SK-MEL-5 (cell line): ENCODE measurements around the gene OR2T29. TPM values are rescaled to one million over a fixed set of nuclear protein-coding genes. Genes with fewer than 3 reads are reported as not detected.
"Not testable (repeated sequence)": the region's sequence is repeated elsewhere in the genome, so short reads cannot be mapped to it uniquely, and the experiment has no call there.

Experiments
- DNase-seq: peaks from one replicate; pipeline ENCODE4 v3.0.0-alpha.2; 2016; ENCODE audit warnings: low read depth, low spot score
- in situ Hi-C: cut with HindIII; loops from 2 replicates; pipeline ENCODE4 v1.10.0; 2016; ENCODE audit warnings: low sequenced_read_pairs, high pct_unique_total_duplicates, low pct_unique_long_range_greater_than_20kb
- polyA plus RNA-seq, 2 experiments: library from polyadenylated mRNA; depleted of rRNA; stranded (reverse); fragments of >200 nt; gene quantifications; 2 replicates each; pipeline ENCODE4 v1.2.3, GENCODE V29; 2015
- total RNA-seq: library from RNA; depleted of rRNA; stranded (reverse); fragments of >200 nt; shearing (Covaris generic); gene quantifications from 2 replicates; pipeline ENCODE4 v1.2.3, GENCODE V29; 2014; rRNA removed

Gene OR2T29, protein sequence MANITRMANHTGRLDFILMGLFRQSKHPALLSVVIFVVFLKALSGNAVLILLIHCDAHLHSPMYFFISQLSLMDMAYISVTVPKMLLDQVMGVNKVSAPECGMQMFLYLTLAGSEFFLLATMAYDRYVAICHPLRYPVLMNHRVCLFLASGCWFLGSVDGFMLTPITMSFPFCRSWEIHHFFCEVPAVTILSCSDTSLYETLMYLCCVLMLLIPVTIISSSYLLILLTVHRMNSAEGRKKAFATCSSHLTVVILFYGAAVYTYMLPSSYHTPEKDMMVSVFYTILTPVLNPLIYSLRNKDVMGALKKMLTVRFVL
- total RNA-seq, result not detected in 2 replicates
- polyA plus RNA-seq (2015; cell fraction: cytosol; rRNA removed), result not detected in 2 replicates
- polyA plus RNA-seq (2015; cell fraction: nucleus; rRNA removed), result not detected in 2 replicates

DNA sequence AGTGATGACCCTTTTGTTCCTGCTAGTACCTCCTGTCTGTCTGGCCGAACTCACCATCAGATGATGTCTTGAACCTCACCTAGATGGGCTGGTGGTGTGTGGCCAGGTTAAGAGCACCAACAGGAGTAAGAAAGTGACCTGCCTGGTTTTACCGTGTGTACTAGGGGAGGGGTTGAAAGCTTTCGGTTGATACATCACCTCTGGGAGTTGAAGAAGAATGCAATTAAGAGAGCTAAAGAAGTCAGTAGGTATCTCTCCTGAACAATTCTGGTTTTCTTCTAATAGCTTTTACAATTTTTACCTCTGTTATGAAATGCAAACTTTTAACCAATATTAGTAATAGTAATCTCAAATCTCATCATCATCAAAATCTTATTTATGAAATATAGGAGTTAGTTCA is at the start of gene OR2T29:
Gene OR2T29, minus strand, starts transcription at position 101 of the 400 bp plus-strand sequence. CDS start 3,281 bp downstream, outside the sequence.
- DNase-seq, in situ Hi-C loops: not testable (repeated sequence)

DNA sequence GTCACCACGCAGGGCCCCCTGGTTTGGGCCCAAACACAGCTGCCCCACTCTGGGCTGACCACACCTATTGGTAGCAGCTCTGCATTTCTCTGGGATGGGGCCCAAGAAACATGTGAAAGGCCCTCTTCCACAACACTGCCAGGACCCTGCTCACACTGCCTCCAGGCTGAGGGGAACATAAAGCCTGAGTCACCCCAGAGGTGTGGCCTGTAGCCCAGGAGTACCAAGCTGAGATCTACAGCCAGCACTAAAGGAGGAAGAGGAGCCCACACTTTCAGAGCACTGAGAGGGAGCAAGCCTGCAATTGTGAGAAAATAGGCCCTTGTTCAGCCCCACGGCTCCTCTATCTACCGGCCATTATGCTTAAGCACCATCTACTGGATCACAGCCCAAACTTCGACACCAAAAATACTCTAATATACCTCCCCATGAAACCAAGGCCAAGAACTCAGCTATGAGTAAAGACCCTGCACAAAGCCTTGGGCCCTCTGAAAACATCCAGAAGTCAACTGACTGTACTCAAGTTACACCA is 49.4 kb upstream of the OR2T29 start:
- DNase-seq, result no peak
- in situ Hi-C loops, result no loop called here

DNA sequence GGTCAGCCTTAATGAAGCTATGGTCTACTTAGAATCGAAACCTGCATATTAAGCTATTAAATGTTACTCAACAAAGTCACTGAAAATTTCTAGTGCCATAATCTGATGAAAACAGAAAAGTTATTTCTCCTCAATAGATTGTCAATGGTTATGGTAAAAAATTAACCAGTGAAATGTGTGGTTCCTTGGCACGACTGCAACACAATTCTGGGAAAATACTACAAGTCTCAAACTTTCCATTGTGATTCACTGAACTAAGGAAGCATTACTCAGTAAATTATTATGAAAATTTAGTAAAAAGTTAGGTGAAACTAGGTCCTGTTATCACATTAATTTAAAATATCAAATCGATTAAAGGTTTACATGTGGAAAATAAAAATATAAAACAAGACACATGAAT is 47.7 kb upstream of the OR2T29 start:
- DNase-seq, result no peak
- in situ Hi-C loops, result no loop called here

DNA sequence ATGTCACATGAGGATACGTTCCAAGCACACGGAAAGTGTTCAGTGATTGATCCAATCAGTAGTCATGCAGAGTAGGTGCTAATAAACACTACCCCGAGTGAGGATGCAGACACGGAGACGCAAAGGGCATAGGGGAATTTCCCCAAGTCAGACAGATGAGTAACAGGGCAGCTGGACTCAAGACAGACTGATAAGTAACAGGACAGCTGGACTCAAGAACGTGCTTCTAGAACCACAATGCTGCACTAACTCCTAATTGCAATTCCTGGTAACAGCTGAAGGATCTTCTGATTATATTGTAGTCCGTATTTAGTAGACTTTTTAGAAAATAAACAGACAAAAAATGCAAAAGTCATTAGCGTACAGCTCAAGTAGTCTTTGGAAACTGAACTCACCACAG is 36.8 kb upstream of the OR2T29 start:
- in situ Hi-C loops, result no loop called here
- no peak for DNase-seq

DNA sequence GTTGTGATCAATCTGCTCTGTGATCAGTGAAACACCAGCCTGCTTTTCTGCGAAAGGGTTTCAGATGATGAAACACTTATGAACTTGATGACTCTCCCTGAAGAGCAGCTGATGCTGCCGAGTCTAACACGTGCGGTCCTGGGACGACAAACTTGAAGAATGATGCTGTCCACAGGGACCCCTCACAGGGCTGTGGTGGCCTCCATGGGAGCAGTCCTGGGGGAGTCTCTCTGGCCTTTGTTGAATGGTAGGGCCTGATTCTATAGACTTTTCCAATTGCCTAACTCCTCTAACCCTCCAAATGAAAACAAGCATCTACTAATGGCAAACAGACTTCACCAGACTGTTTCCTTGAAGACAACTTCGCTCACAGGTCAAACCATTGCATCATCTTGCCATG is 35.0 kb upstream of the OR2T29 start, which contains the start of gene OR2T10:
Gene OR2T10, minus strand, starts transcription at position 112 of the 400 bp plus-strand sequence. CDS start 3,932 bp downstream, outside the sequence.
- in situ Hi-C loops, result no loop called here
- no peak for DNase-seq

DNA sequence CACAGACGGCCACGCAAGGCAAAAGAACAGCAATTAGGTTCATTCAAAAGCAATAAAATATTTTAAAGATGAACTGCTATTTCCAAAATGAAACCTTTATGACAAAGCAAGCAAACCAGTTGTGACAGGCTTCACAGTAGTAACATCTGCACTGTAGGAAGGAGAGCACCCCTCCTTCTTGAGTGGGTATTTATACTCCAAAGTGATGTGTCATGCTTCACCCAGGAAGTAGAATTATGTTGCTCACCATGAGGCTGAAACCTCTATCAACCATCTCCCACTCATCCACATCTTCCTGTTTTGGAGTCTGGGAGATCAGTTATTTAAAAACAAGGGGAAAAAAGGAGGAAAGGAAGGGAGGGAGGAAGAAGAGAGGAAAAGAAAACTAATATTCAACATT is 34.0 kb upstream of the OR2T29 start:
- in situ Hi-C loops, result no loop called here
- no peak for DNase-seq

DNA sequence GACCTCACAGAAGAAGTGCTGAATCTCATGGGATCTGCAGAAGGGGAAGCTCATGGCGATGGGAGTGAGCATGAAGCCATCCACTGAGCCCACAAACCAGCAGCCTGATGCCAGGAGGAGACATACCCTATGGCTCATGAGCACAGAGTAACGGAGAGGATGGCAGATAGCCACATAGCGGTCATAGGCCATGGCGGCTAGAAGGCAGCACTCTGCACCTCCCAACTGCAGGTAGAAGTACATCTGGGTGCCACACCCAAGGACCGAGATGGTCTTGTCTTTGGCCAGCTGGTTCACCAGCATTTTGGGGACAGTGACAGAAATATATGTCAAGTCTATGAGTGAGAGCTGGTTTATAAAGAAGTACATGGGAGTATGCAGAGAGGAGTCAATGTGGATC is 30.7 kb upstream of the OR2T29 start:
- no peak for DNase-seq
- in situ Hi-C loops, result no loop called here

DNA sequence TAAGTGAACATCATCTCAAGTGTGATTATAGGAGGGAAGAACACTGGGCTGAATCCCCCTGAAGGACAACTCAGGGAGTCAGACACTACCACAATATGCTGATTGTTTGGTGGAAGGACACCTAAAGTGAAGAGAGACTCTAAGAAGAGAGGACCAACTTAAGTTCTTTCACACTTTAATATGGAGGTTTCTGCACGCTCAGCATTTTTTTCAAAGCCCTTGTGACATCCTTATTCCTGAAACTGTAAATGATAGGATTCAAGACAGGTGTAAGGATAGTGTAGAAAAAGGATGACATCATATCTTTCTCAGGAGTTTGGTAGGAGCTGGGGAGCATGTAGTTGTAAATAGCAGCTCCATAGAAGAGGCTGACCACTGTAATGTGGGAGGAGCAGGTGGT is 30.1 kb upstream of the OR2T29 start:
- no peak for DNase-seq

DNA sequence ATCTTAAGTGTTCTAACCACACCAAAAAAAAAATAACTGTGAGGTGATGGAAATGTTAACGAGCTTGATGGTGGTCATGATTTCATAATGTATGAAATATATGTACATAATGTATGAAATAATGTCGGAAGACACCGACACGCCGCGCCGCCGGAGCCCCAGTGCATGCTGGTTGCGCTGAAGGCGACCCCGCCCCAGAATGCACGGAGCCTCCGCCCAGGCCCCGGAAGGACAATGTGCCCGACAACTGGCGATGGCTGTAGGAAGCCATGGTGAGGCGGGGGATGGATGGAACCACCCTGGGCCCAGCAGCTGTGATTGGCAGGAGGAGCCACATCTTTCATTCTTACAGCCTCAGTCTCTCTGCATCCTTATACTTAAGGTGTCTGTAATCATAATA is 27.5 kb upstream of the OR2T29 start:
- in situ Hi-C loops, result no loop called here
- no peak for DNase-seq

More for the DNA sequence above, 30.1 kb upstream of the OR2T29 start:
- in situ Hi-C loops, result no loop called here

DNA sequence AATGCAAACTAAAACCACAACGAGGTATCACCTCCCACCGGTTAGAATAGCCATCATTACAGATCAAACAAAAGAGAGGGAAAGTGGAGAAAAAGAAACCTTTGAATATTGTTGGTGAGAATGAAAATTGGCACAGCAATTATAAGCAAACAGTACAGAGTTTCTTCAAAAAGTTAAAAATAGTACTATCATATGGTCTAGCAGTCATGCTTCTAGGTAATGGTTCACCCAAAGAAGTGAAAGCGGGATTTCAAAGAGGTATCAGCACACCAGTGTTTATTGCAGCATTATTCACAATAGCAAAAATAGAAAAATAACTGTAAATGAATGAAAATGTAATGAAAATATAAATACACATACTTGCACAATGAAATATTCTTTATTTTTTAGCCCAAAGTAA is 26.8 kb upstream of the OR2T29 start:
- DNase-seq, result no peak
- in situ Hi-C loops, result no loop called here

DNA sequence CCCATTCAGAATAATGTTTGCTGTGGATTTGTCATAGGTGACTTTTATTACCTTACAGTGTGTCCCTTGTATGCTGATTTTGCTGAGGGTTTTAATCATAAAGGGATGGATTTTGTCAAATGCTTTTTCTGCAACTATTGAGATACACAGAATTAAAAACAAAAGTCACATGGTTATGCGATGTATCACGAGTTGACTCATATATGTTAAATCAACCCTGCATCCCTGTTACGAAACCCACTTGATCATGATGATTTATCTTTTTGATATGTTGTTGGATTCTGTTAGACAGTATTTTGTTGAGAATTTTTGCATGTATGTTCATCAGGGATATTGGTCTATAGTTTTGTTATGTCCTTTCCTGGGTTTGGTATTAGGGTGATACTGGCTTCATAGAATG is 22.7 kb upstream of the OR2T29 start:
- no peak for DNase-seq
- in situ Hi-C loops, result no loop called here

DNA sequence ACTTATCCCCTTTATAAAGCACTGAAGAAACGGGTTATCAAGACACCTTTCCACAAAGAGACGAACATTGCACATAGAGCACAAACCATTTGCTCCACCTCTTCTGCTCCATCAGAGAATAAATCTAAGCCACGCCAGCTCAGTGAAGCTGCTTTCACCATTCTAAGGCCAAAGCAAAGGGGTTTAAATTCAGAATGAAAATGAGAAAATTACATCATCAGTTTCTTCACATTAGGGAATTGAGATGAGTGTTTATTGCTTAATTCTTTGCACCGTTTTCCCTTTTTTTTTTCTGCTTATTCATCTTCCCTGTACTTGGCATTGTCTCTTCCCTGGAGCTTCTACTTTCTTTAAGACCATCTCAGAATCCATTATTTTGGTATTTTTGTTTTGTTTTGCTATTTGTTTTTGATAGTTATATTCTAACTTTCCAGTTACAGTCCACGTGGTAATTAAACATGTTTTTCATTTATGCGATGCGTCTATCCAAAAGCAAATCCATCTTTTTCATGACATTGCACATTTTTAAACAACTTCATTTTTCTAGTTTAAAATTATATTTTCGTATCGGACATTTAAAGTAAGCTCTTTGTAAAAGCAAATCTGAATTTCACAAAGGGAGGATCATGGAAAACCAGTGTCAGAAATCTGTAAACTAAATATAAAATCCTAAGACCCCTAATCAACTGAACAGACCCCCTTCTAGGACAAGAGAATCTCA is 13.8 kb upstream of the OR2T29 start:
- no peak for DNase-seq
- in situ Hi-C loops, result no loop called here

DNA sequence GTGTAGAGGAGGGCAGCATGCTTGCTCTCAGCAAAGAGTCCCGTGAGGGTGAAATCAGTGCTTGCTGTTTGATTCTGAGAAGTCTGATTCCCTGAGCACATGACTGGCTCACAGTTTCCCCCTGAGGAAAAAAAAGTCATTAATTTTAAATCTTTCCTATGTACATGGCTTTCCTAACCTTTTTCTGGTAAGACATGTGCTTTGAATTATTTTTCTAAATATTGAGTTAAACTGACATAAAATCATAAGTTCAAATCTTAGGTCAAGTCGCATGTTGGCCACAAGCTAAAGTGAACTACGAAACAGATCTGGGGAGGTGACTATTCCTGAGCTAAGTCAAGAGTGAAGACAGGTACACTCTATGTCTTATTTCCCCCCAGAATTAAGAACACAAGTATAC is 12.1 kb upstream of the OR2T29 start, which contains the start of gene OR2T34:
Gene OR2T34, minus strand, starts transcription at position 101 of the 400 bp plus-strand sequence. Its CDS starts 0 bp downstream, at position 101.
- in situ Hi-C loops, DNase-seq: not testable (repeated sequence)

DNA sequence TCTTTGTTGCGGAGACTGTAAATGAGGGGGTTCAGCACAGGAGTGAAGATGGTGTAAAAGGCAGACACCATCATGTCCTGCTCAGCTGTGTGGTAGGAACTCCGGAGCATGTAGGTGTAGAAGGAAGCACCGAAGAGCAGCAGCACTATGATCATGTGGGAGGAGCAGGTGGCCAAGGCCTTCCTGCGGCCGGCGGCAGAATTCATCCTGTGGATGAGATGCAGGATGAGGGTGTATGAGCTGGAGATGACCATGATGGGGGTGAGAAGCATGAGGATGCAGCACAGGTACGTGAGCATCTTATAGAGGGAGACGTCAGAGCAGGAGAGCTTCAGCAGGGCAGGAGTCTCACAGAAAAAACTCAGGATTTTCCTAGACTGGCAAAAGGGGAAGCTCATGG is 11.3 kb upstream of the OR2T29 start:
- in situ Hi-C loops, DNase-seq: not testable (repeated sequence)

DNA sequence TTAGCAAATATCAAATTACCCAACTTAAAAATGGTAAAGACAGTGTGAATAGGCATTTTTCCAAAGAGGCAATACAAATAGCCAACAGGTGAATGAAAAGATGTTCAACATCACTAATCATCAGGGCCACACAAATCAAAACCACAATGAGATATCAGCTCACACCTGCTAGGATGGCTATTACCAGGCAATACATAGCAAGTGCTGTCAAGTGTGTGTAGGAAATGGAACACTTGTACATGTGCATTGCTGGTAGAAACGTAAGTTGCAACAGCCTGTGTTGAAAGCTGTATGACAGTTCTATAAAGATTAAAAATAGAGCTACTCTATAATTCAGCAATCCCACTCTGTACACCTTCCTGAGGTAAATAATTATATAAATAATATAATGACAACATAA is 9.5 kb upstream of the OR2T29 start:
- DNase-seq, in situ Hi-C loops: not testable (repeated sequence)

DNA sequence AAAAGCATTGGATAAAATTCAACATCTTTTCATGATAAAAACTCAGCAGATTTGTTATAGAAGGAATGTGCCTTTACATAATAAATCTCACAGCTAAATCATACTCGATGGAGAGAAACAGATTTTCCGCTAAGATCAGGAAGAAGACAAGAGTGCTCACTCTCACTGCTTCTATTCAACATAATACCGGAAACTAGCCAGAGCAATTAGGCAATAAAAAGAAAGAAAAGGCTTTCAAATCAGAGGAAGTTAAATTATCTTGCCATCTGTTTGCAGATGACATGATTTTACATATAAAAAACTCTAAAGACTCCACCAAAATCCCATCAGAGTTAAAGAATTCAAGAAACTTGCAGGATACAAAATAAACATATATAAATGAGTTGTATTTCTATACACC is 8.2 kb upstream of the OR2T29 start:
- in situ Hi-C loops, DNase-seq: not testable (repeated sequence)

DNA sequence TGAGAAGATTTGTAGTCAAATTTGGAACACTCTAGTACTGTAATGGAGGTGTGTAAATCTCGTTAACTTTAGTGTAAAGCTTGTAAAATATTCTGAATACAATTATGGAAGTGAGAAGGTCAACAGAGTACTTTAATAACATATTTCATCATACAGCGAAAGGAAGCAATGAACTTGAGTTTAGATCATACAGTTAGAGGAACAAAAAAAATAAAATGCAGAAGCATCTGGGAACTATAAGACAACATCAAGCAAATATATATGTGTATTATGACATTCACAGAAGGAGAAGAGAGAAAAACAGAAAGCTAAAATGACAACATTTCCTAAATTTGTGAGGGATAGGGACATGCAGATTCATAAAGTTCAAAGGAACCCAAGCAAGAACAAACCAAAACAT is 6.5 kb upstream of the OR2T29 start:
- in situ Hi-C loops, result not testable (repeated sequence)

More for the DNA sequence above, 6.5 kb upstream of the OR2T29 start:
- not testable (repeated sequence) for DNase-seq
